ENCODE results near the gene PDXP. TPM values are rescaled to one million over a fixed set of nuclear protein-coding genes. Genes with fewer than 3 reads are reported as not detected.

PDXP gene
- total RNA-seq, 1 experiment from 2014 or later, result 43.3 TPM

GRCh38 chr22:37664249-37665101 is 6.0 kb downstream of the PDXP start:
- Histone ChIP-seq H3K36me3 (peaks cover 16% of the 10 kb centered on the region), H3K27ac (no peak overlapping the region), H3K4me3 (no peak overlapping the region), H3K27me3 (no peaks in the 10 kb centered on the region), H3K4me1 (peaks cover 36% of the 10 kb centered on the region), H3K9me3 (replicated peaks) (no peaks in the 10 kb centered on the region)
- peak in 1 of 2 experiments; percentile 34 for DNase-seq

GRCh38 chr22:37665487-37665886 is 7.0 kb downstream of the PDXP start:
- Histone ChIP-seq H3K36me3 (peaks cover 16% of the 10 kb centered on the region), H3K9me3 (replicated peaks) (no peaks in the 10 kb centered on the region), H3K27me3 (no peaks in the 10 kb centered on the region), H3K4me1 (peaks cover 30% of the 10 kb centered on the region), H3K27ac (no peak overlapping the region), H3K4me3 (no peak overlapping the region)
- DNase-seq, result no peak

GRCh38 chr22:37669586-37669985 is 11.1 kb downstream of the PDXP start:
- Histone ChIP-seq H3K9me3 (replicated peaks) (no peaks in the 10 kb centered on the region), H3K4me3 (no peak overlapping the region), H3K27ac (no peak overlapping the region), H3K4me1 (peaks cover 17% of the 10 kb centered on the region), H3K27me3 (no peaks in the 10 kb centered on the region), H3K36me3 (peaks cover 13% of the 10 kb centered on the region)
- no peak for DNase-seq

GRCh38 chr22:37672206-37672919 is 13.8 kb downstream of the PDXP start:
- Histone ChIP-seq H3K27me3 (no peaks in the 10 kb centered on the region), H3K4me1 (peaks cover 19% of the 10 kb centered on the region), H3K9me3 (replicated peaks) (no peaks in the 10 kb centered on the region), H3K36me3 (peaks cover under 1% of the 10 kb centered on the region; the same call in 1 of the 2 replicates), H3K27ac (no peak overlapping the region), H3K4me3 (no peak overlapping the region)
- DNase-seq, result no peak

GRCh38 chr22:37672920-37673455 is 14.5 kb downstream of the PDXP start:
- peaks cover 14% of the 10 kb centered on the region for H3K4me1 ChIP-seq
- no peak overlapping the region for H3K27ac ChIP-seq

GRCh38 chr22:37674248-37674647 is 15.7 kb downstream of the PDXP start:
- no peak for DNase-seq
- Histone ChIP-seq H3K9me3 (replicated peaks) (no peaks in the 10 kb centered on the region), H3K27me3 (no peaks in the 10 kb centered on the region), H3K36me3 (peaks cover 7% of the 10 kb centered on the region; the same call in 1 of the 2 replicates), H3K4me1 (peaks cover 9% of the 10 kb centered on the region), H3K4me3 (peak overlapping the region; percentile 70), H3K27ac (peak overlapping the region; percentile 72)

More at GRCh38 chr22:37672920-37673455, 14.5 kb downstream of the PDXP start:
- no peak for DNase-seq
- Histone ChIP-seq H3K9me3 (replicated peaks) (no peaks in the 10 kb centered on the region), H3K4me3 (no peak overlapping the region), H3K27me3 (no peaks in the 10 kb centered on the region), H3K36me3 (peaks cover 3% of the 10 kb centered on the region; the same call in 1 of the 2 replicates)

GRCh38 chr22:37674951-37675929 is 16.7 kb downstream of the PDXP start, which contains the start of gene LGALS1:
TSS of gene LGALS1 (plus strand) at chr22:37675636. CDS start at chr22:37675703, 67 bp downstream.
- Histone ChIP-seq H3K27ac (peak within 1 kb of the TSS; percentile 72), H3K27me3 (no peaks in the 10 kb centered on the region)
- DNase-seq, result peak; percentile 96 to 97

GRCh38 chr22:37675930-37676735 is 17.6 kb downstream of the PDXP start:
- Histone ChIP-seq H3K4me1 (peaks cover 9% of the 10 kb centered on the region), H3K9me3 (replicated peaks) (no peaks in the 10 kb centered on the region), H3K27me3 (no peaks in the 10 kb centered on the region), H3K36me3 (peaks cover 7% of the 10 kb centered on the region; the same call in 1 of the 2 replicates), H3K27ac (peak overlapping the region; percentile 72), H3K4me3 (peak overlapping the region; percentile 70)
- peak; percentile 77 to 79 for DNase-seq

More at GRCh38 chr22:37674951-37675929, 16.7 kb downstream of the PDXP start, which contains the start of gene LGALS1:
- Histone ChIP-seq H3K4me1 (peaks cover 9% of the 10 kb centered on the region), H3K36me3 (peaks cover 7% of the 10 kb centered on the region; the same call in 1 of the 2 replicates), H3K4me3 (peak within 1 kb of the TSS; percentile 70), H3K9me3 (replicated peaks) (no peaks in the 10 kb centered on the region)

GRCh38 chr22:37676736-37677492 is 18.4 kb downstream of the PDXP start:
- Histone ChIP-seq H3K4me1 (peaks cover 9% of the 10 kb centered on the region), H3K27ac (peak overlapping the region; percentile 72), H3K27me3 (no peaks in the 10 kb centered on the region), H3K4me3 (peak overlapping the region; percentile 70), H3K9me3 (replicated peaks) (no peaks in the 10 kb centered on the region), H3K36me3 (peaks cover 7% of the 10 kb centered on the region; the same call in 1 of the 2 replicates)
- DNase-seq, result peak; percentile 90 to 91

- no peaks in the 10 kb centered on the region for H3K27me3 ChIP-seq
- no peak for DNase-seq
- peak overlapping the region; percentile 70 for H3K4me3 ChIP-seq
- H3K4me1 ChIP-seq, result peaks cover 9% of the 10 kb centered on the region
- H3K36me3 ChIP-seq, result peaks cover 7% of the 10 kb centered on the region; the same call in 1 of the 2 replicates
- H3K9me3 ChIP-seq (replicated peaks), result no peaks in the 10 kb centered on the region
- no peak overlapping the region for H3K27ac ChIP-seq
Measured at GRCh38 chr22:37677493-37677974, 19.0 kb downstream of the PDXP start.

- Histone ChIP-seq H3K36me3 (peaks cover 7% of the 10 kb centered on the region; the same call in 1 of the 2 replicates), H3K9me3 (replicated peaks) (no peaks in the 10 kb centered on the region), H3K4me1 (peaks cover 9% of the 10 kb centered on the region), H3K27ac (no peak overlapping the region), H3K27me3 (no peaks in the 10 kb centered on the region), H3K4me3 (no peak overlapping the region)
- no peak for DNase-seq
Measured at GRCh38 chr22:37678372-37678771, 19.8 kb downstream of the PDXP start.

GRCh38 chr22:37679670-37680069 is 21.1 kb downstream of the PDXP start:
- Histone ChIP-seq H3K4me3 (no peak overlapping the region), H3K4me1 (peaks cover 5% of the 10 kb centered on the region; the same call in 1 of the 2 replicates), H3K9me3 (replicated peaks) (no peaks in the 10 kb centered on the region), H3K36me3 (peaks cover 7% of the 10 kb centered on the region; the same call in 1 of the 2 replicates), H3K27ac (no peak overlapping the region), H3K27me3 (no peaks in the 10 kb centered on the region)
- no peak for DNase-seq

Data from SJCRH30 (cell line).